Esophagus muscularis mucosa (tissue), 4 donors: Measurements from ENCODE around the gene KCNJ9. TPM values are rescaled to one million over a fixed set of nuclear protein-coding genes. Genes with fewer than 3 reads are reported as not detected.

Experiments used
- DNase-seq: peaks from one replicate; pipeline ENCODE4 v3.0.0-alpha.2; 2017; ENCODE audit errors: extremely low spot score
- H3K27ac ChIP-seq, 4 donors: fragments of 200-600 bp; sonication (generic); replicated peaks in 1 of 4; 1 replicate in 3 of 4; 2 replicates in 1 of 4; pipeline ENCODE4 v1.5.1; 2016 to 2019; ENCODE audit warnings: mild to moderate bottlenecking in 1 of 4
- H3K27me3 ChIP-seq, 4 donors: fragments of 200-600 bp; sonication (generic); one replicate each; pipeline versions ENCODE4 v1.5.1 to v1.6.0; 2016 to 2019
- H3K36me3 ChIP-seq, 4 donors: fragments of 200-600 bp; sonication (generic); one replicate each; pipeline ENCODE4 v1.5.1; 2016 to 2019
- H3K4me1 ChIP-seq, 4 donors: fragments of 200-600 bp; sonication (generic); one replicate each; pipeline ENCODE4 v1.5.1; 2016 to 2019
- H3K4me3 ChIP-seq, 4 donors: fragments of 200-600 bp; sonication (generic); 1 replicate in 2 of 4; 2 replicates in 2 of 4; pipeline ENCODE4 v1.5.1; 2016 to 2019; ENCODE audit warnings: mild to moderate bottlenecking in 4 of 4, moderate library complexity in 1 of 4
- H3K9me3 ChIP-seq, 4 donors: fragments of 200-600 bp; sonication (generic); 1 replicate in 3 of 4; 2 replicates in 1 of 4; pipeline ENCODE4 v1.5.1; 2016 to 2019
- EP300 ChIP-seq: sonication (generic); formaldehyde crosslinking; IDR thresholded peaks from one replicate; pipeline ENCODE4 v1.6.1; 2017; ENCODE audit warnings: antibody characterized with exemption
- POLR2A ChIP-seq: fragments of 450-650 bp; IDR thresholded peaks from one replicate; pipeline ENCODE4 v1.6.1; 2017; ENCODE audit warnings: antibody characterized with exemption, moderate library complexity, mild to moderate bottlenecking, low read depth
- POLR2AphosphoS5 ChIP-seq, 2 donors: sonication (generic); formaldehyde crosslinking; IDR thresholded peaks; one replicate each; pipeline ENCODE4 v1.6.1; 2017; ENCODE audit warnings: antibody characterized with exemption in 2 of 2
- WGBS: methylation state at CpG from one replicate; pipeline ENCODE4 v1.1.5; 2018; 5-methylcytosine and 5-hydroxymethylcytosine counted together
- intact Hi-C: fragments of 100-400 bp; cut with DNase I; formaldehyde crosslinking; loops from one replicate; pipeline ENCODE4 v1.15.1; 2023
- total RNA-seq, 4 donors: library from RNA; depleted of rRNA; stranded (reverse); fragments of >200 nt; gene quantifications; one replicate each; pipeline versions ENCODE4 v1.1.0 to v1.2.1, GENCODE V29; 2016
- TF ChIP-seq, protein P1 (sequence below), 3 experiments: fragments of 200-600 bp in 2 of 3; fragments of 450-650 bp in 1 of 3; sonication (generic) in 2 of 3; IDR thresholded peaks; one replicate each; pipeline ENCODE4 v1.5.1; 2017 to 2019; ENCODE audit warnings: antibody characterized with exemption in 3 of 3, mild to moderate bottlenecking in 2 of 3, moderate library complexity in 1 of 3

KCNJ9 gene
- total RNA-seq, 4 donors from 2014 or later, result not detected

DNA sequence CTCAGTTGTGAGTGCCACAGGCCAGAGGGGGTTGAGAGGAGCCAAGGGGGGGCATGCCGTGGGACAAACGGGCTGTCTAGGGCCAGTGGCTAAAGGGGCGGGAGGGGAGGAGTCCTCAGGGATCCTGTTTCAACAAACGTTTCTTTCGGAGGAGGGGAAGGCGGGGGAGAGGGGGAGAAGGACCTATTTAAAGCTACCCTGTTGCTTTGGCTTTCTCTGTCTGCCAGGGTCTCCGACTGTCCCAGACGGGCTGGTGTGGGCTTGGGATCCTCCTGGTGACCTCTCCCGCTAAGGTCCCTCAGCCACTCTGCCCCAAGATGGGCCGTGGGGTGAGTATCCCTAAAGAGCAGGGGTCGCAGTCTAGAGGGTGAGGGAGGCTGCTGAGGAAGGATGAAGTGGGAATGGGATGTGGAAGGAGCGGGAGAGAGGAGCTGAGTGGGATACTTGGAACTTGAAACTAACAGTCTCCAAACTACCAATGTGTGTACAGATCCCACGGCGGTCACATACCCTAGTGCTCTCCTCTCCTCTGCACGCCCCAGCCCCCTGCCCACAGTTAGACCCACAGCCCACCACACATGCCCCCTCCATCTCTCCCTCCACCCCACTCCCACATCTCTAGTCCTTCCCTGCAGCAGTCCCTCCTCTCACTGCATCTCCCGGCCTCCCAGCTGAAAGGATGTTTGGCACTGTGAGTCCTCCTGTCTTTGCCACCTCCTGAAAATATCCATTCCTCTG is 34.4 kb downstream of the KCNJ9 start, which contains the start of gene ATP1A2:
Gene ATP1A2 (plus strand): TSS at position 215 of the 738 bp plus-strand sequence. CDS start 103 bp downstream, at position 318.
- Histone ChIP-seq H3K4me1 (peaks cover 46 to 87% (median 77%) of the 10 kb centered on the region in 4 donors), H3K36me3 (peaks cover 0 to 3% (median 2%) of the 10 kb centered on the region in 4 donors), H3K4me3 (peak within 1 kb of the TSS; percentile 52 to 70 (median 60)), H3K27me3 (peaks cover 0 to 4% (median 0%) of the 10 kb centered on the region in 4 donors), H3K27ac (peak within 1 kb of the TSS; percentile 85 to 95 (median 88)), H3K9me3 (no peaks in the 10 kb centered on the region)
- TF ChIP-seq, protein P1, sequence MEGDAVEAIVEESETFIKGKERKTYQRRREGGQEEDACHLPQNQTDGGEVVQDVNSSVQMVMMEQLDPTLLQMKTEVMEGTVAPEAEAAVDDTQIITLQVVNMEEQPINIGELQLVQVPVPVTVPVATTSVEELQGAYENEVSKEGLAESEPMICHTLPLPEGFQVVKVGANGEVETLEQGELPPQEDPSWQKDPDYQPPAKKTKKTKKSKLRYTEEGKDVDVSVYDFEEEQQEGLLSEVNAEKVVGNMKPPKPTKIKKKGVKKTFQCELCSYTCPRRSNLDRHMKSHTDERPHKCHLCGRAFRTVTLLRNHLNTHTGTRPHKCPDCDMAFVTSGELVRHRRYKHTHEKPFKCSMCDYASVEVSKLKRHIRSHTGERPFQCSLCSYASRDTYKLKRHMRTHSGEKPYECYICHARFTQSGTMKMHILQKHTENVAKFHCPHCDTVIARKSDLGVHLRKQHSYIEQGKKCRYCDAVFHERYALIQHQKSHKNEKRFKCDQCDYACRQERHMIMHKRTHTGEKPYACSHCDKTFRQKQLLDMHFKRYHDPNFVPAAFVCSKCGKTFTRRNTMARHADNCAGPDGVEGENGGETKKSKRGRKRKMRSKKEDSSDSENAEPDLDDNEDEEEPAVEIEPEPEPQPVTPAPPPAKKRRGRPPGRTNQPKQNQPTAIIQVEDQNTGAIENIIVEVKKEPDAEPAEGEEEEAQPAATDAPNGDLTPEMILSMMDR (IDR thresholded peaks at IDR 0.05), result no peak
- TF ChIP-seq POLR2AphosphoS5 (IDR thresholded peaks at IDR 0.05) (peak; percentile 61 to 93), EP300 (no peak), POLR2A (peak; percentile 72)
- 29% methylated on average over 13 of the region's 16 CpGs for WGBS
- no peak for DNase-seq
- intact Hi-C loops, result no loop called here

DNA sequence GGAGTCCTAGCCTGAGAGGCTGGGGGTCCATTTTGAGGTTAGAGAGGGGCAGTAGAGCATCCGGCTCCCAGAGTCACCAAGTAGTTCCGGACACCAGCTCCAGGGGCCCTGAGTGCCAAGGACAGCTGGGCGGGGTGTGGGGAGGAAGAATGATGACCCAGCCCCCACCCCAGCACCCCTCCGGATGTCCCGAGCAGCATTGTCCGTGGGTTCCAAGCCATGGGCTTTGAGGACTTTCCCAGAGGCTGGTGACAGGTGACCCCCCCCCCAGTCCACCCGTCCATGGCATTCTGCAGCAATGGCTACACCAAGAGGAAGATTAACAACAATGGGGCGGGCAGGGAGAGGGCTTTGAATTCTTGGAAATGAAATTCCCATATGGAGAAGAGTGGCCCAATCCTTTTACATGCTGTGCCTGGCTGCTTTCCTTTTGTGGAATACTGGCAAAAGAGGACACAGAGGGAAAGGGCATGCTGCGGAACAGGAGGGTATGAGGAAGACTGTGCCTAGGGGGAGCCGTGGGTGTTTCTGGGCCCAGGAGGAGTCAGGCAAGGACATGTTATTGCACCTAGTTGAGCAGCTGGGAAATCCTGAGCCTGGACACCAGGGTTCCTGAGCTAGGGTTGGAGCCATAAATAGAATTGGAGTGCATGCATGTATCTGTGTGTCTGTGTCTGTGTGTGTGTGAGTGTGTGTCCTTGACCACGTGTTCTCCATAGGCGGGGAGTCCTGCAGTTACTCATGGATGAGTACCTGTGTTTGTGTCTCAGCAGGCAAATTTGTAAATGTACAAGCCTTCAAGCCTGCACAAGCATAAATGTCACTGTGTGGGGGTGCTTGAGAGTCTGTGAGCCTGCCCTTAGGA is 35.2 kb downstream of the KCNJ9 start:
- no peak for DNase-seq
- TF ChIP-seq, protein P1 (IDR thresholded peaks at IDR 0.05), result peak in 1 of 3 experiments; percentile 11
- TF ChIP-seq POLR2A (no peak), EP300 (no peak), POLR2AphosphoS5 (IDR thresholded peaks at IDR 0.05) (peak in 1 of 2 donors; percentile 55)
- peaks cover 0 to 11% (median 10%) of the 10 kb centered on the region in 4 donors for H3K36me3 ChIP-seq
- H3K9me3 ChIP-seq, result no peaks in the 10 kb centered on the region
- peaks cover 46 to 95% (median 85%) of the 10 kb centered on the region in 4 donors for H3K4me1 ChIP-seq
- peaks cover 0 to 4% (median 0%) of the 10 kb centered on the region in 4 donors for H3K27me3 ChIP-seq
- peak overlapping the region; percentile 85 to 95 (median 88) for H3K27ac ChIP-seq
- 45% methylated on average over 12 of the region's 12 CpGs for WGBS
- intact Hi-C loops, result no loop called here
- peak overlapping the region; percentile 52 to 70 (median 60) for H3K4me3 ChIP-seq

DNA sequence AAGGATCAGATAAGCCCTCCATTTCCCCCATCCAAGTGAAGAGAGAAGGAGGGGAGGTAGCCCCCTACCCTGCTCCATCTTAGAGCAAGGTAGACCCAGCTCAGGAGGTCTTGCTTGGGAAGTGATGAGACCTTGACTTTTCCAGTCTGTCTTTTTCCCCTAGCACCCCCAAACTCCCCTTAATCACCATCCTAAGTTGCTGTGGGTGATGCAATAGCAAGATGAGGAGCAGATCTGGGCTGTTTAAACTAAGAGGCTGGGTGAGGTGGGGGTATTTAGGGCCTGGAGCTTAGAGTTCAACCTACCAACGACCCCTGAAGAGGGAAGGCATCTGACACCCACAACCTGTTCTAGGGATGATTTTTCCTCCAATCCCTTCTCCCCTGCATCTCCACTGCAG is 36.0 kb downstream of the KCNJ9 start:
- intact Hi-C loops, result no loop called here
- Histone ChIP-seq H3K4me1 (peaks cover 46 to 93% (median 83%) of the 10 kb centered on the region in 4 donors), H3K9me3 (no peaks in the 10 kb centered on the region), H3K27ac (peak overlapping the region; percentile 85 to 95 (median 88)), H3K27me3 (peaks cover 0 to 4% (median 0%) of the 10 kb centered on the region in 4 donors), H3K4me3 (peak overlapping the region; percentile 52 to 70 (median 60)), H3K36me3 (peaks cover 0 to 17% (median 16%) of the 10 kb centered on the region in 4 donors)
- no peak for TF ChIP-seq POLR2AphosphoS5 (IDR thresholded peaks at IDR 0.05)
- no peak for TF ChIP-seq POLR2A
- TF ChIP-seq, protein P1 (IDR thresholded peaks at IDR 0.05), result no peak
- TF ChIP-seq EP300, result no peak
- 30% methylated on average over 1 of the region's 1 CpG for WGBS
- no peak for DNase-seq

DNA sequence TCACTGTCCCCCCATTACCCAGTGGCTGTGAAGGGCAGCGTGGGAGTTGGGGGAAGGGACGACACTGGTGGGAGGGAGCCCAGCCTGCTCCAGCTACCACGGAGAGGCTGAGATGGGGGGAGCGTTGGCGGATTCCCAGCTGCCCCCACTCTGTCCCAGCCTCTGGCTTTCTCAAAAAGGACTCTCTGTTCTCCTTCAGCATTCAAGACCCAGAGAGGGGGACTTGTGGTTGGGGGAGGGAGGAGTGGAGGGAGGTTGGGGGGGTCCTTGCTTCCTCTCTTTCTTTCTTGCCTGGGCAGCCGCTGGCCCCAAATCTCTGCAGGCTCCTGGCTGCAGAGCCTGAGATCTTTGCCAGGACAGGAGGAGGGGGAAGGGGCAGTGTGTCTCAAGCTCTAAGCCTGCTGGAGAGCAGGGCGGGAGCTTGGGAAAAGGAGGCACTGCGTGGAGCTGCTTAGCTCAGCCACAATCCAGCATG is 36.4 kb downstream of the KCNJ9 start:
- peak; percentile 66 to 80 for TF ChIP-seq POLR2AphosphoS5 (IDR thresholded peaks at IDR 0.05)
- TF ChIP-seq POLR2A, result no peak
- Histone ChIP-seq H3K4me3 (peak overlapping the region; percentile 52 to 70 (median 60)), H3K9me3 (no peaks in the 10 kb centered on the region), H3K27ac (peak overlapping the region; percentile 85 to 95 (median 88)), H3K4me1 (peaks cover 50 to 93% (median 82%) of the 10 kb centered on the region in 4 donors), H3K36me3 (peaks cover 0 to 22% (median 20%) of the 10 kb centered on the region in 4 donors), H3K27me3 (peaks cover 0 to 4% (median 0%) of the 10 kb centered on the region in 4 donors)
- intact Hi-C loops, result no loop called here
- WGBS, result 4% methylated on average over 3 of the region's 8 CpGs
- no peak for DNase-seq
